ENCODE data around the gene SLC9A7. TPM values are rescaled to one million over a fixed set of nuclear protein-coding genes. Genes with fewer than 3 reads are reported as not detected.

The SLC9A7 gene
- total RNA-seq, 4 donors from 2014 or later: 0.82 to 29.2 (median 2.3) TPM

GRCh38 chrX:46628460-46629371, 130.2 kb downstream of the SLC9A7 start:
- Histone ChIP-seq H3K36me3 (no peaks in the 10 kb centered on the region), H3K27me3 (no peaks in the 10 kb centered on the region), H3K27ac (peak overlapping the region; percentile 34 to 62 (median 44)), H3K4me3 (no peak overlapping the region), H3K4me1 (no peaks in the 10 kb centered on the region), H3K9me3 (no peaks in the 10 kb centered on the region)
- in situ Hi-C loops (cut with MboI; ENCODE audit: low pct_ligation_motif_present in 1 of 4, low pct_unique_long_range_greater_than_20kb in 1 of 4, low sequenced_read_pairs in 3 of 4) (no loop called here), intact Hi-C loops (cut with DNase I; ENCODE audit: low total_unique reads) (no loop called here)
- peak; percentile 16 for DNase-seq
- 0 to 50% methylated on average over 1 to 6 of the region's 6 CpGs for WGBS, 2 donors (ENCODE audit: low coverage in 1 of 2)
- TF ChIP-seq POLR2AphosphoS5 (IDR thresholded peaks at IDR 0.05): peak in 2 of 3 donors; percentile 5 to 16
- TF ChIP-seq POLR2A (IDR thresholded peaks at IDR 0.05): no peak
- TF ChIP-seq EP300 (IDR thresholded peaks at IDR 0.05; ENCODE audit: low read depth): no peak

- H3K9me3 ChIP-seq: no peaks in the 10 kb centered on the region
- TF ChIP-seq POLR2A (IDR thresholded peaks at IDR 0.05) (no peak), CTCF (IDR thresholded peaks at IDR 0.05) (no peak), POLR2AphosphoS5 (IDR thresholded peaks at IDR 0.05) (no peak), EP300 (IDR thresholded peaks at IDR 0.05; ENCODE audit: low read depth) (no peak)
- no peak overlapping the region for H3K4me3 ChIP-seq
- intact Hi-C loops (cut with DNase I; ENCODE audit: low total_unique reads): no loop called here
- in situ Hi-C loops (cut with MboI; ENCODE audit: low pct_ligation_motif_present in 1 of 4, low pct_unique_long_range_greater_than_20kb in 1 of 4, low sequenced_read_pairs in 3 of 4): no loop called here
- no peaks in the 10 kb centered on the region for H3K4me1 ChIP-seq
- no peaks in the 10 kb centered on the region for H3K36me3 ChIP-seq
- 52% methylated on average over 10 of the region's 10 CpGs; no CpG with 5 or more reads in 1 of the 2 donors for WGBS, 2 donors (ENCODE audit: low coverage in 1 of 2)
- peak overlapping the region in 3 of 4 donors; percentile 42 to 62 (median 45) for H3K27ac ChIP-seq
- DNase-seq: no peak
- H3K27me3 ChIP-seq: no peaks in the 10 kb centered on the region
Measured at GRCh38 chrX:46627711-46628419, 131.1 kb downstream of the SLC9A7 start.

GRCh38 chrX:46627062-46627461, 131.9 kb downstream of the SLC9A7 start:
- in situ Hi-C loops (cut with MboI; ENCODE audit: low pct_ligation_motif_present in 1 of 4, low pct_unique_long_range_greater_than_20kb in 1 of 4, low sequenced_read_pairs in 3 of 4) (no loop called here), intact Hi-C loops (cut with DNase I; ENCODE audit: low total_unique reads) (no loop called here)
- no peak for DNase-seq
- 65% methylated on average over 4 of the region's 4 CpGs; no CpG with 5 or more reads in 1 of the 2 donors for WGBS, 2 donors (ENCODE audit: low coverage in 1 of 2)
- no peak overlapping the region for H3K4me3 ChIP-seq
- H3K27ac ChIP-seq: peak overlapping the region in 3 of 4 donors; percentile 42 to 62 (median 45)
- no peaks in the 10 kb centered on the region for H3K4me1 ChIP-seq
- no peaks in the 10 kb centered on the region for H3K36me3 ChIP-seq
- no peak for TF ChIP-seq EP300 (IDR thresholded peaks at IDR 0.05; ENCODE audit: low read depth)
- TF ChIP-seq CTCF (IDR thresholded peaks at IDR 0.05): no peak
- H3K27me3 ChIP-seq: no peaks in the 10 kb centered on the region
- no peaks in the 10 kb centered on the region for H3K9me3 ChIP-seq

GRCh38 chrX:46626566-46626965, 132.4 kb downstream of the SLC9A7 start:
- intact Hi-C loops (cut with DNase I; ENCODE audit: low total_unique reads) (no loop called here), in situ Hi-C loops (cut with MboI; ENCODE audit: low pct_ligation_motif_present in 1 of 4, low pct_unique_long_range_greater_than_20kb in 1 of 4, low sequenced_read_pairs in 3 of 4) (no loop called here)
- Histone ChIP-seq H3K4me1 (no peaks in the 10 kb centered on the region), H3K27ac (peak overlapping the region in 2 of 4 donors; percentile 45 to 62), H3K9me3 (no peaks in the 10 kb centered on the region), H3K36me3 (no peaks in the 10 kb centered on the region), H3K27me3 (no peaks in the 10 kb centered on the region), H3K4me3 (no peak overlapping the region)
- TF ChIP-seq POLR2AphosphoS5 (IDR thresholded peaks at IDR 0.05): no peak
- no peak for TF ChIP-seq CTCF (IDR thresholded peaks at IDR 0.05)
- TF ChIP-seq EP300 (IDR thresholded peaks at IDR 0.05; ENCODE audit: low read depth): no peak
- TF ChIP-seq POLR2A (IDR thresholded peaks at IDR 0.05): no peak
- 60 to 76% methylated on average over 1 to 7 of the region's 7 CpGs for WGBS, 2 donors (ENCODE audit: low coverage in 1 of 2)
- DNase-seq: no peak

Data from transverse colon (tissue), 4 donors.